ENCODE measurements around the gene GPATCH2L.

Gene GPATCH2L

DNA sequence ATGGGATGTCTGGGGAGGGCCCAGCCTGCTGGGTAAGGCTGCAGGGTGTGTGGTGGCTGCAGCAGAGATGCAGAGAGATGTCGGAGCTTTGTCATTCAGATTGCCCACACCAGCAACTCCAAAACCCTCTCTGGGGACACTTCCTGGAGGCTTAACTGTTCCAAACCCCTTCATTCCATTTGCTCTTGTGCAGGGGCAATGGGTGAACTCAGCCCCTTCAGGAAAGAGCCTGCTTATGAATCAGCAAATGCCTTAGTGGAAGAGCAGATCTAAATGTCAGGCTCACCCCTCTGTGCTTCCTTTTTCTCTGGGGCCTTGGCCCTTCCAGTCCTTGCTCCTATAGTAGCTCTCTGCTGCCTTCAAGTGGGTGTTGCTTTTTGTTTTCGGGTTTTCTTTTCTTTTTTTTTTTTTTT is 36.7 kb upstream of the GPATCH2L start:
- TF ChIP-seq, protein P1, sequence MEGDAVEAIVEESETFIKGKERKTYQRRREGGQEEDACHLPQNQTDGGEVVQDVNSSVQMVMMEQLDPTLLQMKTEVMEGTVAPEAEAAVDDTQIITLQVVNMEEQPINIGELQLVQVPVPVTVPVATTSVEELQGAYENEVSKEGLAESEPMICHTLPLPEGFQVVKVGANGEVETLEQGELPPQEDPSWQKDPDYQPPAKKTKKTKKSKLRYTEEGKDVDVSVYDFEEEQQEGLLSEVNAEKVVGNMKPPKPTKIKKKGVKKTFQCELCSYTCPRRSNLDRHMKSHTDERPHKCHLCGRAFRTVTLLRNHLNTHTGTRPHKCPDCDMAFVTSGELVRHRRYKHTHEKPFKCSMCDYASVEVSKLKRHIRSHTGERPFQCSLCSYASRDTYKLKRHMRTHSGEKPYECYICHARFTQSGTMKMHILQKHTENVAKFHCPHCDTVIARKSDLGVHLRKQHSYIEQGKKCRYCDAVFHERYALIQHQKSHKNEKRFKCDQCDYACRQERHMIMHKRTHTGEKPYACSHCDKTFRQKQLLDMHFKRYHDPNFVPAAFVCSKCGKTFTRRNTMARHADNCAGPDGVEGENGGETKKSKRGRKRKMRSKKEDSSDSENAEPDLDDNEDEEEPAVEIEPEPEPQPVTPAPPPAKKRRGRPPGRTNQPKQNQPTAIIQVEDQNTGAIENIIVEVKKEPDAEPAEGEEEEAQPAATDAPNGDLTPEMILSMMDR (conservative IDR thresholded peaks at IDR 0.05): no peak
- no peak overlapping the region for H3K27ac ChIP-seq

DNA sequence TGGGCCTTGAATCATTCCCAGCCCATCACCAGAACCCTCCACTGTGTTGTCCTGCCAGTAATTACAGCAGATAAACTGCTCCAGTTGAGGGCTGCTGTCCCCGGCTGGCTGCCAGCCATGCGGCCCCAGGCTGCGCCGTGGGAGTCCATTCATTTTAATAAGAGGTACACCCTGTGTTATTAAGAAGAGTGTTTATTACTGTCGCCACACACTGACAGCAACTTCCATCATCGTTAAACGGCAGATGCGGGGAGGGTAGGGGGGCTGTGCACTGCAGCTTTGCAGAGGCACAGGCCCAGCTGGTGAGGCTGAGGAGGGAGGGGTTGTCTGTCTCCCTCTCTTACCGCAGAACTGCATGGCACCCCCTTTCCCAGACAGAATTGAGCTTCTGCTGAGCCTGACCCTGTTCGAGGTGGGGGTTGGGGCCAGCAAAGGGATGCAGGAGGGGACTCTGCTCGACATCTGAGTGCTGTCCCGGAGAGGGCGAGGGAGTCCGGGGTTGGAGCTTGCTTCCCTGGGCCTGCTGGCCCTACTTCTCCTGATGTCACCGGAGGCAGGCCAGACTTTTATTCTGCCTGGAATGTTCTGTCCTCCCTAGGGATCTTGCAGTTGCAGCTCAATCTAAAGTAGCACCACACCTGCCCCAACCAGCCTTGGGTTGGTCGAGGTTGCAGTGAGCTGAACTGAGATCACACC is 33.8 kb upstream of the GPATCH2L start:
- TF ChIP-seq, protein P1 (conservative IDR thresholded peaks at IDR 0.05): no peak
- H3K27ac ChIP-seq: no peak overlapping the region

DNA sequence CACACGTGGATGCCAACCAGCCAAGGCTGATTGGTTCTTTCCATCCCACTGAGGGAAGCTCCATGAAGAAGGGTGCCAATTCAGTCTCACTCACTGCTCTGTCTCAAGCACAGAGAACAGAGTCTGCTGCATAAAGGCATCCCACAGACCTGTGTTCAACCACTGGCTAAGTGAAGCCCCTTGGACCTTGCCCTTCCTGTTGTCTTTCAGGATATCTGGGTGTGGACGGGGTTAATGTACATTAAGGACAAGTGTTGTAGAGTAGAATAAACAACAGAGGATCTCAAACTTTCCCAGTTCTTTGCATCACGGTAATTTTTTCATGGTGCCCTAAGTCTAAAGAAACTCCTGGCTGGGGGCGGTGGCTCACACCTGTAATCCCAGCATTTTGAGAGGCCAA is 33.1 kb upstream of the GPATCH2L start:
- TF ChIP-seq, protein P1 (conservative IDR thresholded peaks at IDR 0.05): no peak
- no peak overlapping the region for H3K27ac ChIP-seq

DNA sequence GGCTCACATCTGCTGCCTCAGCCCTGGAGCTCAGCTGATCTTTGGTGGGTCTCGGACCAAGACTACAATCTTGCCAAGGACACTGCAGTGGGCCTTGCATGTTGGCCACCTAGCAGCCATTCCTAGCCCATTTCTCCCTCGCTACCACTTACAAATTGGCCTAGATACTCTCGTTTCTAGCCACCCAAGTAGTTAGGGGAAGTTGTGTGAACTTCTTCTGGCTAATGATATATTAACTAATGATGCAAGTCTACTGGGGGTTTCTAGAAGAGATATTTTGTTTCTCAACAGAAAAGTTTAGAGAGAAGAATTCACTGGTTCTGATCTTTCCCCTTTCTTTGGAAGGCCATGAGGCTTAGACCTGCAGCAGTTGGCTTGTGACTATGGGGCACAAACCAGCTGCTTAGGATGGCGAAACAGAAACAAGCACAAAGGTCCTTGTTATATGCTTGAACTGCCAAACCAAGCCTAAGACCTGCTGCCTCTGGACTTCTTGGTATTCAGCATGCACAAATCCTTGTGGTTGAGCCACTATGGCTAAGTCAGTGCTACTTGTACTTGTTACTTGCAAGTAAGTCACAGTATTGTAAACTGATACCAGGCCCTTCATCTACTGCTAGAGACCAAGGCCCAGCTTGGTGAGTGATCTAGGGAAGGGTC is 30.5 kb upstream of the GPATCH2L start:
- TF ChIP-seq, protein P1 (conservative IDR thresholded peaks at IDR 0.05): no peak
- no peak overlapping the region for H3K27ac ChIP-seq

DNA sequence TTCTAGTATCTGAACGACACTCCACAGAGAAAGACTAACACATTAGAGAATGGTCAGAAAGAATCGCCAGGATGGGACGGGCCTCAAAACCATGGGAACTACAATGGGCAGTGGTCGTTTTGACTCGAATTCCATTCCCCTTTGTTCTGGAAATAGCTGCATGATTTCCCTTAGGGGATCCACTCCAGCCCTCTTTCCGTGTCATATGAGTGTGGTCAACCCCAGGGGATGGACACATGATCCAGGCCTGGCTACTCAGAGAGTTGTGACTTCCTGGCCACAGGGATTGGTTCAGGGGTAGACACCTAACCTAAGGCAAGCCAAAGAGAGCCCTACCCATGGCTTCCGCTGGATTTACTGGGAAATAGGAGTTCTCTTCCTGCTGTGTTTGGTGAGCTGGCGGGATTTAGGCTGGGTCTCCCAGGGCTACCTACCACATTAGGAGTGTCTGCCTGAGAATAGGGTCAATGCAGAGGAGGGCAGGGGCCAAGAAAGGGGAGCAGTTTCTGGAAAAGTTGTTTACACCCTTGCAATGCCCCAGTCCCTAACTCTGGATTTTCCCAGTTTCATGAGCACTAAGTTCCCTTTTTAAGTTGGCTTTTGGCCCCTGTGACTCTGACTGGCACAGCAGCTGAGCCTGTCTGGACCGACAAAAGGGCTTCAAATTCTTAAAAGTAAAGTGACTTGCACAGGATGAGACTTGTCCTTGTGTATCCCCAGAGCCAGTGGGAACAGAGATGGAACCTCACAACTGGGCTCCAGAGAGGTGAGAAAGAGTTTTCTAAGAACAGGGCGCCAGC is 28.1 kb upstream of the GPATCH2L start:
- TF ChIP-seq, protein P1 (conservative IDR thresholded peaks at IDR 0.05): no peak

DNA sequence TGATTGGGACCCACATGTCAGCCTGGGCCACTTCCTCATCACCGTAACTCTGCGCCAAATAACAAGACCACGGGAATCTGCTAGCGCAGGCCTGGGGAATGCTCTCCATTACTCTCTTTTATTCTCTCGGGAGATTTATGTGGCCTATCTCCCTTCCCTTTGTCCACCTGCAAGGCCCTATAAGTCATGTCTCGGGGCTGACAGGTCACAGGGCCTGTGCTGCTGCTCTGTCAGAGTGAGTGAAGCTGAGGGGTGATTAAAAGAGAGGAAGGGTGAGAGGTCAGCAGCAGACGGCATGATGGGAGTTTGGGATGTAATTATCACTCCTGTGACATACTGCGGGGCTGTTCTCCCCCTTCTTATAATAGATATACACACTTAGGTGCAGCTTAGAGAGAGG is 26.2 kb upstream of the GPATCH2L start:
- no peak overlapping the region for H3K27ac ChIP-seq
- TF ChIP-seq, protein P1 (conservative IDR thresholded peaks at IDR 0.05): no peak

More for the DNA sequence above, 28.1 kb upstream of the GPATCH2L start:
- no peak overlapping the region for H3K27ac ChIP-seq

DNA sequence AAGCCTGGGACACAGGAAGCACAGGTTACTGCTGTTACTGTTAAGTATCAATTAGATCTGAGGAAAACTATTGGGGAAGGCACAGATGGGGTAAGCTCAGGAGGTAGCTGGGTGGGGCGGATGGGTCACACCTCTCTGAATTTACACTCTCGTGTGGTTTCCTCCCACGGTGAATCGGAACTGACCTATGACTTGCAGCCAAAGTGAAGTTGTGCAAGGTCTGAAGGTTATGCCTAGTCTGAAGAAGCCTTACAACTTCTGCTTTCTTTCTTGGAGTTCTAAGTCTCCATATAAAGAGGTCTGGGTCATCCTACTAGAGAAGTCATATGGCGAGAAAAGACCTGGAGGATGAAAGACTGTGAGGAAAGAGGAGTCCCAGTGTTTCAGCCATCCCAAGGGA is 25.6 kb upstream of the GPATCH2L start:
- H3K27ac ChIP-seq: no peak overlapping the region
- TF ChIP-seq, protein P1 (conservative IDR thresholded peaks at IDR 0.05): no peak
